Epithelial cell of prostate (primary cell): ENCODE measurements around the gene FXYD6.

Experiments
- DNase-seq: peaks from one replicate; pipeline ENCODE4 v3.0.0-alpha.2; 2011; ENCODE audit warnings: low read depth, low spot score
- H3K27ac ChIP-seq: fragments of 450-650 bp; 2 replicates; pipeline ENCODE4 v1.5.1; 2017; ENCODE audit warnings: mild to moderate bottlenecking

Gene FXYD6

GRCh38 chr11:117855186-117855845, 21.1 kb downstream of the FXYD6 start:
- DNase-seq: no peak
- no peak overlapping the region for H3K27ac ChIP-seq

- no peak for DNase-seq
- no peak overlapping the region for H3K27ac ChIP-seq
These were observed 24.1 kb downstream of the FXYD6 start for GRCh38 chr11:117852309-117852708.

GRCh38 chr11:117851852-117852251, 24.6 kb downstream of the FXYD6 start:
- no peak overlapping the region for H3K27ac ChIP-seq
- no peak for DNase-seq

GRCh38 chr11:117851106-117851505, 25.4 kb downstream of the FXYD6 start:
- DNase-seq: no peak
- no peak overlapping the region for H3K27ac ChIP-seq

- H3K27ac ChIP-seq: no peak overlapping the region
- DNase-seq: no peak
These were observed 26.6 kb downstream of the FXYD6 start for GRCh38 chr11:117849781-117850414.

DNA sequence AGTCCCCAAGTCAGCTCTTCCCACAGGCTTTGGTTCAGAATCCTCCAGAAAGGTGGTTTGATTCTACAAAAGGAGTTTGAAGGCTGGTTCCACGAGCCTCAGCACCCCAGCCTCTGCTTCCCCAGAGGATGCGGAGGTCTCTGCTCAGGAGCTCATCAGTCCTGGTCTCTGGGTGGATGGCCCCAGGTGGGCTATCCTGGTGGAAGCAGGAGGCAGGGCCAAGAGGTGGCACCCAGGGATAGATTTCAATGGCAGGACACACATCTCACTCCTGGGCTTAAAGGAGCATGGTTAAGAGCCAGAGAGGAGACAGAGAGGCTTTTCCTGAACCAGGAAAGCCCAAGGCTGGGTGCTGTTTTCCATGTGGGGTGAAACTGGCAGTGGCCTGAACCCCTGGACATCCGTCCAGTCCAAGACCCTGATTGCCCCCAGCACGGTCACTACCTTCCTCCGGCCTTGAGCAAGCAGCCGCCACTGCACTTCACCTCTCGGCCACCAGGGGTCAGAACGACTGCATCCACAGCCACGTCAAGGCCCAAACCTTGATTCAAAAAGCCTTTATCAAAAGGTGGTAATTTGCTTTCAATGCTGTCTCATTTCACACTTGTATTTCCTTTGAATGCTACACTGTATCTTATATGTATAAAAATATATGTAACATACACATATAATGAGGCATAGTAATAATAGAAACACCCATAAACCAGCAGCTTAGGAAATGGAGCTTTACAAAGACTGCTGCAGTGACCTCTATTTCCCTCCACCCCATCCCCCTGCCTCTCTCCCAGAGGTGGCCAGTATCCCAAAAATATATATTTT, 32.6 kb downstream of the FXYD6 start:
- no peak overlapping the region for H3K27ac ChIP-seq
- DNase-seq: no peak

GRCh38 chr11:117842131-117842941, 34.1 kb downstream of the FXYD6 start:
- H3K27ac ChIP-seq: no peak overlapping the region
- no peak for DNase-seq

GRCh38 chr11:117841551-117842031, 34.9 kb downstream of the FXYD6 start:
- H3K27ac ChIP-seq: no peak overlapping the region
- no peak for DNase-seq

GRCh38 chr11:117840881-117841550, 35.4 kb downstream of the FXYD6 start:
- H3K27ac ChIP-seq: no peak overlapping the region
- no peak for DNase-seq

DNA sequence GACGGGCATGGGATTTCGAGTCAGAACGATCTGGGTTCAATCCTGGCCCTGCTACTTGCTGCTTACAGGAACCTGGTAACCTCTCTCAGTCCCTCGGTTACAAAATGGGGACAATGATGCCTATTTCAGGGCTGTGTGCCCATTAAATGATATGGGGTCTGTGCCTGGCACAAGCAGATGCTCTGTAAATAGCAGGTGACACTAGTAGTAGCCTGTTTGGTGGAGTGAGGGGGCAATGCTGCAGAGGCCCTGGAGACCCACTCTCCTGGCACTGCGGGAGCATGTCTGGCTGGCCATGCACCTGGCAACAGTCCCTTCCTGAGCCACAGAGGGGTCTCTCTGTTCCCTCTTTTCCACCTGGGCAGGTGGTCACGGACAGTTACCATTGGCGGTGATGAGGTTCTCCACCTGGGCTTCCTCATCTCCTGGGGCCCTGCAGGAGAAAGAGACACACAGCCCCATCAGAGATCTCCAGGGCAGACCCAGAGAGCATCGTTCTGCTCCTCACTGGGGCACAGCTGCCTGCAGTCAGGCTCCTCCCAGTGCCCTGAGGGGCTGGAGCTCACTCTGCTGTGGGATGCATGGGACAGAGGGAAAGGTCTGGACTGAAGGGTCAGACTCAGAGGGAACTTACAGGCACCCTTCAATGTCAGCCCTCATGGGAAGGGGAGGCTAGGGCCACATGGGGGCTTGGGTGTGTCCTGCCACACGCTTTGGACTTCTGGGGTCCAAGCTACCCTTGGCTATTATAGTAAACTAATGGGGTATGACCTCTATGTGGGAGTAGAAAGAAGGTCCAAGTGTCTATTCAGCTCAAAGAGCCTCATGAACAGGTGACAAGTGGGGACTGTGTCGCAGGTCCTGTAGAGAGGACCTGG, 36.3 kb downstream of the FXYD6 start:
- no peak overlapping the region for H3K27ac ChIP-seq
- DNase-seq: no peak

- no peak overlapping the region for H3K27ac ChIP-seq
- DNase-seq: no peak
These were observed 37.0 kb downstream of the FXYD6 start for GRCh38 chr11:117839380-117839881.

- no peak for DNase-seq
- H3K27ac ChIP-seq: no peak overlapping the region
These were observed 37.6 kb downstream of the FXYD6 start for GRCh38 chr11:117838901-117839300.

- no peak for DNase-seq
- no peak overlapping the region for H3K27ac ChIP-seq
These were observed 38.7 kb downstream of the FXYD6 start for GRCh38 chr11:117837791-117838190.

DNA sequence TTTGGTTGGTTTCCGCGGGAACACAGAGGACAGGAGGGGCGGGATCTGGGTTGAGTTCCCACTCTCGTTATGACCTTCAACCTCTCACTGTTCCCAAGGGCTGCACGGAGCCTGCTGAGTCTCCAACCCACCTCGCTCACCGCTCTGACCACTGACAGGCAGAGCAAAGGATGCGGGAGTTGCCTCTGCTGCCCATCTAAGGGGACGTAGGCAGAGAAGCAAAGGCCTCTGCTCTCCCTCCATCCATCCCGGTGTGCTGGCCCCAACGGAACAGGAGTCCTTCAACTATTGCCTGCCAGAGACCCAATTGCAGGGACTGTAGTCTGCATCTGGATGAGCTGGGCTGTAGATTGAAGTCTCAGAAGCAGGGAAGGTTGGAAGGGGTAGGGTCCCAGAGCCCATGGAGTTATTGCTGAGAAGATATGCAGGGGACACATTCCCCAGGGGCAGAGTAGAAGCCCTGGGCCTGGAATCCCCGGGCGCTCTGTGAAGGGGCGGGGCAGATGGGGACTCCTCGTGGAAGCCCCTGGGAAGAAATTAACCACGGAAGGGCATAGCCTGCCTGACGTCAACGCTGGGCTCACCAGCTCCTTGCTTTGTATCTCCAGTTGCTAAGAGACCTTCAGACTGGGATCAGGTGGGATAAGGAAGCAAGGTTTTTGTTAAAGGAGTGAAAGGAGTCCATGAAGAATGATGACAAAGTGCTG, 39.2 kb downstream of the FXYD6 start:
- no peak for DNase-seq
- H3K27ac ChIP-seq: no peak overlapping the region

- DNase-seq: no peak
- H3K27ac ChIP-seq: no peak overlapping the region
These were observed 40.1 kb downstream of the FXYD6 start for GRCh38 chr11:117836077-117836960.

DNA sequence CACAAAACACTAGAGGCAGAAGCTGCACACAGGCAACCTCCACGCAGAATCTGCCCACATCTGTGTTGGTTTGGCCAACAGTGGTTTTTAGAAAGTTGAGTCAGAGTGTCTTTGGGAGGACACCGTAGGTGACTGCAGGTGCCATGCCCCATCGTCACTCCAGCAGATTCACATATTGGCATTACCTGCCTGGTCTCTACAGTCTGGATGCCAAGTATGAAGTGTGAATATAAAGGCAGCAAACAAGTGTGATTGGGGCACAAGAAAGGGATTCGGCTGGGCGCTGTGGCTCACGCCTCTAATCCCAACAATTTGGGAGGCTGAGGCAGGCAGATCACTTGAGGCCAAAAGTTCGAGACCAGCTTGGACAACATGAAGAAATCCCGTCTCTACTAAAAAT, 40.9 kb downstream of the FXYD6 start:
- no peak for DNase-seq
- H3K27ac ChIP-seq: no peak overlapping the region

DNA sequence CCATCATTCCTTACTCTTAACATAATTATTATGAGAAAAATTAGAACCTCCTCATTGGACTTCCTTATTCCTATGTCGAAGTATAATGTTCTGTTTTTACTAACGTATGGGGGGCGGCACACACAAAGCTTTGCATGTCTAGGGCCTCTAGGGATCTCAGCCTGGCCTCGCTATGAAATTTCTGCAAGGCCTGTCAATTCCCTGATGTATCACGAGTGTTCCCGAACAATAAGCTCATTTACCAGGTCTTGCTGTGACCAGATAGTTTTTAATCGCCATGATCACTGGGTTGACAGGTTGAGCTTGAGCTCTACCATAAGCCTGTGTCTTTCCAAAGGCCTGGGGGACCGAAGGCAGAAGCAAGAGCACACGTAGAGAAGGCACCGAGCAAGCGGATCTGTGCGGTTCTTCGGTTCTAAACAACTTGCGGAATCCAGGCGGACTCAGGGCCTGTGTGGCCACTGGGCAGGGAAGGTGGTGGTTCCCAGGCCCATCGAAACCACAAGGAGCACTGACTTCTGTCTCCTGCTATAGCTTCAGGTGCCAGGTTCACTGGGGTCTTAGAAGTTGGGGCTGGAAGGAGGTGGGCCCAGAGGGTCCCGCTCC, 41.5 kb downstream of the FXYD6 start:
- no peak overlapping the region for H3K27ac ChIP-seq
- DNase-seq: no peak
